LHCN-M2 (cell line): ENCODE results near the gene TNFSF9. TPM values are rescaled to one million over a fixed set of nuclear protein-coding genes. Genes with fewer than 3 reads are reported as not detected.
"Not testable (repeated sequence)": the region's sequence is repeated elsewhere in the genome, so short reads cannot be mapped to it uniquely, and the experiment has no call there.

Experiments
- DNase-seq: peaks from one replicate; pipeline ENCODE4 v3.0.0-alpha.2; 2012; ENCODE audit warnings: low read depth
- total RNA-seq: library from RNA; depleted of rRNA; stranded (reverse); fragments of >200 nt; gene quantifications from 2 replicates; pipeline ENCODE4 v1.2.3, GENCODE V29; 2014

Gene TNFSF9
- total RNA-seq, 1 experiment from 2014 or later = 1.3 TPM

DNA sequence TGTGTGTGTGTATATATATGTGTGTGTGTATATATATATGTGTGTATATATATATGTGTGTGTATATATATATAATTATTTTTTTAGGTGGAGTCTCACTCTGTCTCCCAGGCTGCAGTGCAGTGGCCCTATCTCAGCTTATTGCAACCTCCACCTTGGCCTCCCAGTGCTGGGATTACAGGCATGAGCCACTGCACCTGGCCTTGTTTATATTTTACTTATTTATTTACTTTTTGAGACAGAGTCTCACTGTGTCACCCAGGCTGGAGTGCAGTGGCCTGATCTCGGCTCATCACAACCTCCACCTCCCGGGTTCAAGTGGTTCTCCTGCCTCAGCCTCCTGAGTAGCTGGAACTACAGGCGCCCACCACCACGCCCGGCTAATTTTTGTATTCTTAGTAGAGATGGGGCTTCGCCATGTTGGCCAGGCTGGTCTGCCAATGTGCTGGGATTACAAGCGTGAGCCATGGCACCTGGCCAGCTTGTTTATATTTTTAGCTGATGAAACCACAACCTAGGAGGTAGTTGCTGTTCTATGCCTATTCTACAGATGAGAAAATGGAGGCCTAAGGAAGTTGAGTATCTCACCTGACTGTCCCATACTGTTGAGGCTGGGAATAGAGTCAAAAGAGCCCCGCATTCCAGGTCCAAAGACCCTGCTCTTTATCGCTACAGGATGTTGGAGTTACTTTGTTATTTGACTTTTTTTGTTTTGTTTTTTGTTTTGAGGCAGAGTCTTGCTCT, 22.6 kb upstream of the TNFSF9 start:
- not testable (repeated sequence) for DNase-seq

- DNase-seq = no peak
Observed at GRCh38 chr19:6509118-6509971, 21.5 kb upstream of the TNFSF9 start.

- DNase-seq = no peak
Observed at GRCh38 chr19:6510618-6511017, 20.2 kb upstream of the TNFSF9 start.

DNA sequence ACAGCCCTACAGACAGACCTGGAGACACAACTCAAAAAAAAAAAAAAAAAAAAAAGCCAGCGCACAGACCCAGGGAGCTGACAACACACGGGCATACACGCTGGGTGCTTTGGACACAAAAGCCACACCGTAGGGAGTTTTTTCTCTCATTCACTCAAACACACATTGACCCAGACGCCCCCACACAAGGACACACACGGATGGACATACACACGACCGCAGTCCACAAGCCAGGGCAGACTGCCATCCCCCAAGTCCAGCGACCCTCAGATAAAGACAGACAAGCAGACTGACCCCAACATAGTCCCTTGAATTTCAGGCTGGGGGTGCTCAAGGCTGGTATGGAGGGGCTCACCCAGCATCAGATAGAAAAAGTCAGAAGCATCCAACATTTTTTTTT, 16.7 kb upstream of the TNFSF9 start:
- no peak for DNase-seq

GRCh38 chr19:6514926-6515544, 15.8 kb upstream of the TNFSF9 start:
- DNase-seq = no peak

DNA sequence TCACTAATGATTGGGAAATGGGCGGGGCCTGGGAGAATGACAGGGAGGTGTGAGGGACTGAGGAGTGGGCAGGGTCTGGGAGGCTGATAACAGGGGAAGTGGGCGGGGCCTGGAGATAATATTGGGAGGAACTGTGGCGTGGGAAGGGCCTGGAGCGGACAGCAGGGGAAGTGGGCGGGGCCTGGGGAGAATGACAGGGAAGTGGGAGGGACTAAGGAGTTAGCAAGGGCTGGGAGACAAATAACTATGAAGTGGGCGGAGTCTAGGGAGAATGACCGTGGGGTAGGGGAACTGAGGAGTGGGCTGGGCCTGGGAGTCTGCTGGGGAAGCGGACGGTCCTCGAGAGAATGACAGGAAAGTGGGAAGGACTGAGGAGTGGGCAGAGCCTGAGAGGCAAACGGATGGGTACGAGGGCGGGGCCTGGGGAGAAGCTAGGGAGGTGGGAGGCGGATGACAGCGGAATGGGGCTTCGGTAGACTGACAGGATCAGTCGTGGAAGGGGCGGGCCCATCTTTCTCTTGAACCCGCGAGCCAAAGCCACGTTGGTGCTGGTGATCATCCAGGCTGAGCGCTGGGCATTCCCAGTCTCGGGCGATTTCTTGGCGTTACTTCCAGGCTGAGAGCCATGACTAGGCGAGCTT, 14.7 kb upstream of the TNFSF9 start:
- DNase-seq = peak; percentile 81

DNA sequence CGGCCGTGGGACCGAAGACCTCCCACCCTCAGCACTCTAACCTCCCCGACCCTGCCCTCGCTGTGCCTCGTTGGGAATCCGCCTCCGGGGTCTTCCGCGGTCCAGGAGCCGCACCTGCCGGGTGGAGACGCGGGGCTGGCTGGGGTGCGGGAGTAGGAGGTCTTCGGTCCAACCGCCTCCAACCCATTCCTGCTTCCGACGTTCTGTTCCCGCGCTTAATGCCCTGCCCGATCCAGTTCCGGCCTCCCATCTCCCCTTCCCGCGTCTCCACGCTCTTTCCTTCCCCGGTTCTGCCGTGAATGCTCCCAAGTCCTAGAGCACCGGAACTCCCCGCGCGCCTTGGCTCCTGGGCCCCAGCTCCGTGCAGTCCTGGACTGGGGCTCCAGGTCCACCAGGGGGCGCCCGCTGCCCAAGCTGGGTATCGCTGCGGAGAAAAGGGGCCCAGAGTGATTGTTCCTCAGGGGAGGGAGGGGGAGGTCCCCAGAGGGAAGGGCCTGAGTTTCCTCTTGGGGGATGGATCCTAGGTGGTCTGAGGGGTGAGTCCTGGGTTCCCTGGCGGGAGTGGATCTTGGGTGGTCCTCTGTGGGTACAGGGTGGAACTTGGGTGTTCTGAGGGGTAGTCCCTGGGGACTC, 14.1 kb upstream of the TNFSF9 start:
- peak; percentile 77 for DNase-seq

- no peak for DNase-seq
Observed at GRCh38 chr19:6518145-6518911, 12.5 kb upstream of the TNFSF9 start.

DNA sequence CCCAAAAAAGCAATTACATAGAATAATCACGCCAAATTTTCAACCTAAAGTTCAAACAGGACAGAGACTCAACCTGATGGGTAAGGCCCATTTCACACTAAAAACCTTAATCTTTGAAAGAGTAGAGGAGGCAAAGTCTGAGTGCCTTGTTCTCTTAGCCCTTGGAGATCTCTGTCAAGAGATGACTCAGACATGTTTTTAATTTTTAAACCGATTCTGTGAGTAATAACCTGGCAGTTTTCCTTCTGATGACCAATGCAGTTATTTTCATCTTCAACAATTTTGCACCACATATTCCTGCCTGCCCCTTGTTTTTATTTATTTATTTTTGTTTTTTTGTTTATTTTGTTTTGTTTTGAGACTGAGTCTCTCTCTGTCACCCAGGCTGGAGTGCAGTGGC, 11.5 kb upstream of the TNFSF9 start:
- DNase-seq = peak; percentile 82

DNA sequence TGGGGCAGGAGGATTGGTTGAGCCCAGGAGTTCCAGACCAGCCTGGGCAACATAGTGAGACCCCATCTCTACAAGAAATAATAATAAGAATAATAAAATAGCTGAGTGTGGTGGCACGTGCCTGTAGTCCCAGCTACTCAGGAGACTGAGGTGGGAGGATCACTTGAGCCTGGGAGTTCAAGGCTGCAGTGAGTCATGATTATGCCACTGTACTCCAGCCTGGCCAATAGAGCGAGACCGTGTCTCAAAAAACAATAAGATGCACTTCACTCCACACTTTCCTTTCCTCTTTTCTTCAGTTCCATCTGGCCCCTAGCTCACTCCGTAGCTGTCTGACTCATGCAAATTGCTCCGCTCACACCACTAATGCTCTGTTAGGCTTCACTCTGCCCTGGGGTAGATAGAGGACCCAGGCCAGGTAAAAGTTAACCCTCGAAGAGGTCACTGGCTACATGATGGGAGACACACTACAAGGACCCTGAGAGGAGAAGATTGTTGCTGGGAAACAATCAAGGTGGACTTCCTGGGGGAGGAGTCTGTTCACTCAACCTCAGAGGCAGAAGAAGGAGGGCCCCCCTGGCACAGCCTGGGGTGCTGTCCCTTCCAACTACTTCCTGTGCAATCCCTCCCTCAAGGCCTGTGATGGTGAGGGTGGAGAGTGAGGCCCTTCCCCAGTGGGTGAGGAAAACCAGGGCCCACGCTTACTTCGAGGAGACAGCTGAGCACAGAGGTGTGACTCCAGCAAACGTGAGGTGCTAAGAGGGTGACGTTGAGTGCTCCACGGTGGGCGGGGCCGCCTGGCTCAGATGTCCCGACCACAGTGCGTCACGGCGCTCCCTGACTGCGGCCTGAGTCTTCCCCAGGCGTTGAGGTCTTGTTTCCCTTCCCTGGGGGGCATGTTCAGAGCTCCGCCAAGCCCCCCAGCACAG, 8.8 kb upstream of the TNFSF9 start:
- no peak for DNase-seq

- no peak for DNase-seq
Observed at GRCh38 chr19:6522712-6523111, 8.1 kb upstream of the TNFSF9 start.

- DNase-seq = no peak
Observed at GRCh38 chr19:6524311-6524710, 6.5 kb upstream of the TNFSF9 start.

DNA sequence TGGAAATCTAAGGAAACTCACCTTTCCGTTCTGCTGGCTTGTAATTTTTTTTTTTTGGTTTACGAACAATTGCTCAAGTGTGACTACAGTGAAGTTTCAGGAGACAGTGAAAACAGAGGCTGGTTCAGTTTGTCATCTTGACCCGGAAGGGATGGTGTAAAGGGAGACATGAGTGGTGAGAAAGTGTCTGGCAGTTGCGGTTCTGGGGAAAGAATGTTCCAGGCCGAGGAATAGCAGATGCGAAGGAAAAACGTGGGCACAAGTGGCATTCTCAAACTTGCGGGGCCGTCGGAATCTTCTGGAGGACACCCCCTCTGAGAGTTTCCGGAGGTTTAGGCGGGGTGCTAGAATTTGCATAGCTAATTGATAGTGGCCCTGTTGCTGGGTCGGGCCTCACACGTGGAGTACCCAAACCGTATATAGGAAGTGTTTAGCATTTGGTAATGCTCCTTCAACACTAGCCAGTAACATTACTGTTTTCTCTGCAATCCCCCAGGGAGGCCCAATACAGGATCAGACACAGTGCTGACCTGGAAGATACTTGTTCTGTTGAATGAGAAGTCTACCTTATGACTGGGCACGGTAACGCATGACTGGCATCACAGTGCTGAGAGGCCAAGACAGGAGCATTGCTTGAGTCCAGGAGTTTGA, 2.8 kb upstream of the TNFSF9 start:
- no peak for DNase-seq

- no peak for DNase-seq
Observed at GRCh38 chr19:6528544-6529121, 2.2 kb upstream of the TNFSF9 start.

DNA sequence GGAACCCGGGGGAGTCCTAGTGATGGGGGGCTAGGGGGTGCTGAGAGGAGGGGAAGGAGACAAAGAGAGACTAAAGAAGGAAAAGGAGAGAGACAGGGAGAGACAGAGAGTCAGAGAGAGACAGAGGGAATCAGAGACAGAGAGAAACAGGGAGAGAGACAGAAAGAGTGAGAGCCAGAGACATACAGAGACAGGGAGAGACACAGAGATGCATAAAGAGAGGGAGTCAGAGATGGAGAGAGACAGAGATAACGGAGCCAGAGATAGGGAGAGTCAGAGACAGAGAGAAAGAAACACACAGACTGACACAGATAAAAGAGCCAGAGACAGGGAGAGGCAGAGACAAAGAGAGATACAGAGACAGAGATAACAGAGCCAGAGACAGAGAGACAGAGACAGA, 1.5 kb upstream of the TNFSF9 start:
- no peak for DNase-seq

GRCh38 chr19:6529937-6530385, 865 bp upstream of the TNFSF9 start:
- no peak for DNase-seq

DNA sequence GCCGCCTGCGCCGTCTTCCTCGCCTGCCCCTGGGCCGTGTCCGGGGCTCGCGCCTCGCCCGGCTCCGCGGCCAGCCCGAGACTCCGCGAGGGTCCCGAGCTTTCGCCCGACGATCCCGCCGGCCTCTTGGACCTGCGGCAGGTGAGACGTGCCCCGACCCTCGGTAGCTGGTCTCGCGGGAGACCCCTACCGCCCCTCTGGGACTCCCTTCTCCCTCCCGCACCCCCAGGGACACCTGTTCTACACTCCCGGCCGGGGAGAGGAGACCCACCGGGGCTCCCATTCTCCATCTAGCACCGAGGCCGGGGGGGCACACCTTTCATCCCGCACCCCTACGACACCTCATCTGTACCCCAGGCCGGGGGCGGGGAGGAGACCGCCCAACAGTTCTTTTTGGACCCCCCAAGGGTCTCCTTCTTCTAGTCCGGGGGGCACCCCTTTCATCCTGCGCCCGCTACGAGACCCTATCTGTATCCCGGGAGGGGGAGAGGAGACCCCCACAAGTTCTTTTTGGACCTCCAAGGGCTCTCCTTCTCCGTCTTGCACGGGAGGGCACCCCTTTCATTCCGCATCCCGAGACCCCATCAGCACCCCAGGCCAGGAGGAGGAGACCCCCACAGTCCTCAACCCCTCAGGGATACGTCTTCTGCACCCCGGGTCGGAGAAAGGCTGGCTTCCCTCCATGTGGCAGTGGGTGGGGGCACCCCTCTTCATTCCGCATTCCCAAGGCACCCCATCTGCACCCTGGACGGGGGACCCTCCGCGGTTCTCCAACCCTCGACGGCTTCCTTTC, 533 bp downstream of the TNFSF9 start:
- DNase-seq = no peak

- no peak for DNase-seq
Observed at GRCh38 chr19:6531956-6532243, 1.1 kb downstream of the TNFSF9 start.
